Panc1 (cell line): ENCODE results near the gene AFG3L2. TPM values are rescaled to one million over a fixed set of nuclear protein-coding genes. Genes with fewer than 3 reads are reported as not detected.

Source experiments
- ATAC-seq: fragments of 200-7000 bp; cut with Tn5 transposase; 2 replicates; pipeline ENCODE4 v1.9.1; 2020; ENCODE audit warnings: mild to moderate bottlenecking, moderate library complexity
- BruUV-seq: library from RNA; stranded (reverse); fragments of 400-500 nt; replicated peaks from 2 replicates; lab custom pipeline; 2021; lab: Mats Ljungman, UMichigan
- CTCF ChIA-PET: fragments of 300-600 bp; sonication (Branson Sonifier 250); formaldehyde crosslinking; loops from one replicate; lab custom pipeline; 2022; ENCODE audit warnings: antibody characterized with exemption; lab: Charles Lee
- POLR2A ChIA-PET: fragments of 300-600 bp; sonication (Branson Sonifier 250); formaldehyde crosslinking; loops from one replicate; lab custom pipeline; 2022; ENCODE audit warnings: antibody characterized with exemption; lab: Charles Lee
- DNase-seq: peaks from one replicate; pipeline ENCODE4 v3.0.0-alpha.2; 2010; ENCODE audit warnings: low read depth, low spot score
- H3K27ac ChIP-seq: 2 replicates; pipeline ENCODE4 v1.5.1; 2011; ENCODE audit warnings: mild to moderate bottlenecking, low read length, inconsistent platforms
- H3K27me3 ChIP-seq: fragments of 200-500 bp; sonication (Bioruptor generic); 2 replicates; pipeline ENCODE4 v1.6.0; 2014; ENCODE audit warnings: low read length, inconsistent platforms; ENCODE audit not compliant: control insufficient read depth, insufficient read depth
- H3K36me3 ChIP-seq: fragments of 200-500 bp; sonication (Bioruptor generic); 2 replicates; pipeline ENCODE4 v1.5.1; 2014; ENCODE audit warnings: inconsistent platforms, mild to moderate bottlenecking, low read length, moderate library complexity; ENCODE audit not compliant: control insufficient read depth, insufficient read depth
- H3K4me1 ChIP-seq: 2 replicates; pipeline ENCODE4 v1.5.1; 2011; ENCODE audit warnings: inconsistent platforms, mild to moderate bottlenecking, low read length, moderate library complexity; ENCODE audit not compliant: control insufficient read depth, insufficient read depth
- H3K4me3 ChIP-seq, 2 experiments: 2 replicates each; pipeline ENCODE4 v1.5.1; 2011 to 2012; ENCODE audit warnings: low read depth in 2 of 2, low read length in 2 of 2, mild to moderate bottlenecking in 2 of 2, inconsistent platforms in 1 of 2, moderate library complexity in 1 of 2
- H3K9me3 ChIP-seq: fragments of 200-500 bp; sonication (Bioruptor generic); 2 replicates; pipeline ENCODE4 v1.5.1; 2014; ENCODE audit warnings: low read depth, mild to moderate bottlenecking, inconsistent platforms, low read length, moderate library complexity; ENCODE audit not compliant: control insufficient read depth, insufficient read depth
- CTCF ChIP-seq: fragments of 450-650 bp; IDR thresholded peaks from 2 replicates; pipeline ENCODE4 v1.5.1; 2017; ENCODE audit warnings: mild to moderate bottlenecking
- POLR2AphosphoS5 ChIP-seq: IDR thresholded peaks from 2 replicates; pipeline ENCODE4 v1.6.1; 2012; ENCODE audit warnings: mild to moderate bottlenecking, low read depth, low read length, moderate library complexity
- REST ChIP-seq, 2 experiments: IDR thresholded peaks; 2 replicates each; pipeline ENCODE4 v1.6.1; 2011 to 2012; ENCODE audit warnings: low read depth in 2 of 2, control low read depth in 1 of 2, low read length in 1 of 2, mild to moderate bottlenecking in 1 of 2, moderate library complexity in 1 of 2; ENCODE audit not compliant: insufficient read depth in 1 of 2
- SIN3A ChIP-seq: IDR thresholded peaks from 2 replicates; pipeline ENCODE4 v1.6.1; 2012; ENCODE audit warnings: low read depth, mild to moderate bottlenecking, low read length, moderate library complexity, borderline replicate concordance; ENCODE audit not compliant: insufficient read depth
- TCF7L2 ChIP-seq: IDR thresholded peaks from 2 replicates; pipeline ENCODE4 v1.6.1; 2011; ENCODE audit warnings: mild to moderate bottlenecking, low read depth, low read length, inconsistent platforms
- in situ Hi-C: cut with HindIII; loops from 2 replicates; pipeline ENCODE4 v1.10.0; 2016; ENCODE audit warnings: low sequenced_read_pairs, low pct_unique_long_range_greater_than_20kb
- intact Hi-C: fragments of 100-400 bp; cut with micrococcal nuclease; formaldehyde crosslinking; loops from one replicate; pipeline ENCODE4 v1.10.0; 2022; ENCODE audit not compliant: unreplicated experiment
- total RNA-seq: library from RNA; stranded (reverse); gene quantifications from one replicate; pipeline ENCODE4 v1.2.1, GENCODE V29; 2021; ENCODE audit not compliant: unreplicated experiment

AFG3L2 gene
- total RNA-seq, 1 experiment from 2014 or later, result 58.0 TPM

DNA sequence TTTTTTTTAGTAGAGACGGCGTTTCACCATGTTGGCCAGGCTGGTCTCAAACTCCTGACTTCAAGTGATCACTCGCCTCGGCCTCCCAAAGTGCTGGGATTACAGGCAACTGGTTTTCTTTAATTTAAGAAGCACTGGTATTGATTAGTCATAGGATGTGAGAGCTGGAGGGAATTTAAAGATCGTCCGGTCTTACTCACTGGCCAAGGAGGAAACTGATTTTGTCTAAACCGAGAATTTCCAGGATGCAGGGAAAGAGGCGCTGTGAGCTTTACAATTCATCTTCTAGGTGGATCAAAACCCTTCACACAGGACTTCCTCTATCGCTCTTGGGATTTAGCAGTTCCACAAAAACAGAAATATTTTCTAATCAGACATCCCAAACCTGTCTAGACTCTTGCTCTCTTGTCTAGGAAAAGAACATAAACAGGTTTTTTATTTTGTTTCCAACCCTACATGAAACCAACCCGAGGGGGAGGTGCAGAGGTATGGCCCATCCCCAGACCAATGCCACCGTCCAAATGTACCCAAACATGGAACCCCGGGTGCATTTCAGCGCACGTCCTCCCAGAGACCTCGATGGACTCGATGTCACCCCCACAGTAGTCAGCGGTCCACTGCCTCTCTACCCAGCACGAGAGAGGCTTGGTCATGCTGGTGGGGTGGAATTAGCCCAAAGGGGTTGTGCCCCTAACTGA lies 81.5 kb downstream of the AFG3L2 start:
- DNase-seq (no peak), ATAC-seq (0 out of 2 replicates have a peak, but pooled peaks have one; percentile 11)
- intact Hi-C loops, result no loop called here
- CTCF ChIA-PET, result no interaction called here
- H3K9me3 ChIP-seq, result no peaks in the 10 kb centered on the region
- POLR2A ChIA-PET, result no interaction called here
- TF ChIP-seq REST (IDR thresholded peaks at IDR 0.05; ENCODE audit: insufficient read depth in 1 of 2, low read depth in 2 of 2, low read length in 1 of 2) (no peak), CTCF (no peak), POLR2AphosphoS5 (no peak), SIN3A (no peak), TCF7L2 (no peak)
- no TSS peak for BruUV-seq
- H3K27me3 ChIP-seq, result no peaks in the 10 kb centered on the region
- no peaks in the 10 kb centered on the region for H3K4me1 ChIP-seq
- no peak overlapping the region for H3K27ac ChIP-seq
- H3K4me3 ChIP-seq, result no peak overlapping the region
- no peaks in the 10 kb centered on the region for H3K36me3 ChIP-seq
- in situ Hi-C loops, result no loop called here

GRCh38 chr18:12293831-12294230 lies 83.2 kb downstream of the AFG3L2 start:
- no peaks in the 10 kb centered on the region for H3K4me1 ChIP-seq
- no TSS peak for BruUV-seq
- ChIA-PET CTCF (no interaction called here), POLR2A (interaction anchor here (0.6 kb wide), 1 partner anchor 13 kb away, joined by 4 read pairs; no protein-coding TSS in a partner anchor)
- H3K27ac ChIP-seq, result no peak overlapping the region
- intact Hi-C loops (no loop called here), in situ Hi-C loops (no loop called here)
- TF ChIP-seq SIN3A, result no peak
- TF ChIP-seq TCF7L2, result no peak
- TF ChIP-seq CTCF, result no peak
- TF ChIP-seq POLR2AphosphoS5, result no peak
- TF ChIP-seq REST (IDR thresholded peaks at IDR 0.05; ENCODE audit: insufficient read depth in 1 of 2, low read depth in 2 of 2, low read length in 1 of 2), result no peak
- DNase-seq (no peak), ATAC-seq (no peak)
- H3K9me3 ChIP-seq, result no peaks in the 10 kb centered on the region
- no peak overlapping the region for H3K4me3 ChIP-seq
- H3K36me3 ChIP-seq, result no peaks in the 10 kb centered on the region
- no peaks in the 10 kb centered on the region for H3K27me3 ChIP-seq
